Epithelial cell of proximal tubule (primary cell): Measurements from ENCODE around the gene MGARP. TPM values are rescaled to one million over a fixed set of nuclear protein-coding genes. Genes with fewer than 3 reads are reported as not detected.
"Not testable (repeated sequence)": the region's sequence is repeated elsewhere in the genome, so short reads cannot be mapped to it uniquely, and the experiment has no call there.

Experiments used
- DNase-seq: peaks from one replicate; pipeline ENCODE4 v3.0.0-alpha.2; 2011; ENCODE audit warnings: low read depth
- H3K4me3 ChIP-seq: 2 replicates; pipeline ENCODE4 v1.5.1; 2011; ENCODE audit warnings: low read depth, mild to moderate bottlenecking, low read length
- total RNA-seq: library from RNA; depleted of rRNA; stranded (reverse); fragments of >200 nt; gene quantifications from 2 replicates; pipeline ENCODE4 v1.2.3, GENCODE V29; 2015
- TF ChIP-seq, protein P1 (sequence below): conservative IDR thresholded peaks from 2 replicates; pipeline ENCODE4 v1.5.1; 2012; ENCODE audit warnings: low read depth, mild to moderate bottlenecking, low read length

Gene MGARP
- 0.14 and 1.5 TPM in 2 replicates for total RNA-seq

DNA sequence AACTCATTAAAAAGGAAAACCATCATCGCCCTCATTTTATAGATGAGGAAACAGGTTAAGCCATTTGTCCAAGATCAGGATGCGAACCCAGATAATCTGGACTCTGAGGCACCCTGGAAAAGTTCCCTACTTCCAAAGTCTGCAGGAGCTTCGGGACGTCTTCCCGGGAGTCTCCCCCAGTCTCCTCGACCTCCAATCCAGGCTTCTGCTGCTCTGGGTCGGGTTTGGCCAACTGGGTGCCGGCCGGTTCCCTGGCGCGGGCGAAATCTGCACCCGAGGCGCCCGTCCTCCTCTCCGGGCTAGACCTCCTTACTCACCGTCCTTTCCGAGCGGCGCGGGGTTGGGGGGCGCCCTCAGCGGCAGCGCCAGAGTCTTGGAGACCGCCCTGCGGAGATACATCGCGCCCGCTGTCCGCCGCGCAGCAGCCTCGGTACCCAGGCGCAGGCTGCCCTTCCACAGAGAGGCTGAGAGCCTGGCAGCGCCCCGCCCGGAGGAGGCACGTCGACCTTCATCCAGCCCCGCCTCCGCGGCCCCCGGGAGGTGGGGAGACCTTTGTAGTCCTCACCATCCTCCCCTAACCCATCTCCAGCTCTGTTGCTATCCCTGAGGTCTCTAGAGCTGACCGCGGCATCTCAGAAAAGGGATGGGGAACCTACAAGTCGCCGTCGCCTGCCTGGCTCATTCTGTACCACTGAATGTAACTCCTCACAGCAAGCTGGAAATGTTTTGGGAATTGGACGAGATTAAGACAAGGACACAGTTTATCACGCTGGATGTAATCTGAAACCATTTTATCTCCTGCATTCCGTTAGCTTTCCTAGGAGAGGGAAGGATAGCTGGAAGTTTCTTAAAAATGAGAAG is at the start of gene MGARP:
Gene MGARP (minus strand): TSS at position 466 of the 861 bp plus-strand sequence. CDS start 67 bp downstream, at position 399.
- TF ChIP-seq, protein P1, sequence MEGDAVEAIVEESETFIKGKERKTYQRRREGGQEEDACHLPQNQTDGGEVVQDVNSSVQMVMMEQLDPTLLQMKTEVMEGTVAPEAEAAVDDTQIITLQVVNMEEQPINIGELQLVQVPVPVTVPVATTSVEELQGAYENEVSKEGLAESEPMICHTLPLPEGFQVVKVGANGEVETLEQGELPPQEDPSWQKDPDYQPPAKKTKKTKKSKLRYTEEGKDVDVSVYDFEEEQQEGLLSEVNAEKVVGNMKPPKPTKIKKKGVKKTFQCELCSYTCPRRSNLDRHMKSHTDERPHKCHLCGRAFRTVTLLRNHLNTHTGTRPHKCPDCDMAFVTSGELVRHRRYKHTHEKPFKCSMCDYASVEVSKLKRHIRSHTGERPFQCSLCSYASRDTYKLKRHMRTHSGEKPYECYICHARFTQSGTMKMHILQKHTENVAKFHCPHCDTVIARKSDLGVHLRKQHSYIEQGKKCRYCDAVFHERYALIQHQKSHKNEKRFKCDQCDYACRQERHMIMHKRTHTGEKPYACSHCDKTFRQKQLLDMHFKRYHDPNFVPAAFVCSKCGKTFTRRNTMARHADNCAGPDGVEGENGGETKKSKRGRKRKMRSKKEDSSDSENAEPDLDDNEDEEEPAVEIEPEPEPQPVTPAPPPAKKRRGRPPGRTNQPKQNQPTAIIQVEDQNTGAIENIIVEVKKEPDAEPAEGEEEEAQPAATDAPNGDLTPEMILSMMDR: no peak
- no peak for DNase-seq
- H3K4me3 ChIP-seq: peak within 1 kb of the TSS; percentile 56

DNA sequence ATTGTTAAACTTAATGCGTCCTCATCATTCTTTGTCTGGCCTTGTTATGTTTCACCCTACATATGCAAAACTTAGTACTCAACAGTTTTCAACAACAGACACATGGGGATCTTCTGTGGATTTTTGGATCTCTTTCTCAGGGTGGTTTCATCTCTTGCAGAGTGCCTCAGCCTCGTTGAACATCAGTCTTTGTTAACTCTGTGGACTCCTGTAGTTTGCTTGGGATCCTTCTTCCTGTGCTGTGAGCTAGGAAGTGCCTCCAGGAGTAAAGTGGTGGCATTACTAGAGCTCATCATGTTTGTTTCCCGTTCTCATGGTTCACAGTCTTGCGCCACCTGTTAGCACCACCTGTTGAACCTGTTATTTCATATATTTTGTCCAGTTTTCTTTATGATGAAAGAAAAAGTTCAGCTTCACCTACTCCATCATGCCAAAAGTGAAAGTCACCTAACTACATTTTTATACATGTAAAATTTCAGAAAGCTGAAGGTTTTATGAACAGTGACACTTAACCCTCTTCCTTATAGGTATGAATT is 49.7 kb upstream of the MGARP start:
- TF ChIP-seq, protein P1: no peak
- DNase-seq: no peak
- H3K4me3 ChIP-seq: no peak overlapping the region

DNA sequence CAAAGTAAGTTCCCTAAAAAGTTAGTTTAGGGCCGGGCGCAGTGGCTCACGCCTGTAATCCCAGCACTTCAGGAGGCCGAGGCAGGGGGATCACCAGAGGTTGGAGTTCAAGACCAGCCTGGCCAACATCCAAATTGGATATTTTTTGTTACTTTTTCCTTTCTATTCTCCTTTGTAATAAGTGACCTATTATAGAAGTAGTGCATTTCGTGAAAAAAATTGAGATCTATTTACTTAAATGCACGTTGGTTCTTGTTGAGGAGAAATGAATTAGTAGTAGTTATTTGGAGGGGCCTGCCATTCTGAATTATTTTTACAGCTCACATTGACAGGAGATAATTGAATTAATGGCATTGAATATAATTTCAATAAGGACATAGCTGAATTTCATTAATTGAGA is 44.6 kb upstream of the MGARP start:
- TF ChIP-seq, protein P1: no peak
- no peak for DNase-seq
- no peak overlapping the region for H3K4me3 ChIP-seq

DNA sequence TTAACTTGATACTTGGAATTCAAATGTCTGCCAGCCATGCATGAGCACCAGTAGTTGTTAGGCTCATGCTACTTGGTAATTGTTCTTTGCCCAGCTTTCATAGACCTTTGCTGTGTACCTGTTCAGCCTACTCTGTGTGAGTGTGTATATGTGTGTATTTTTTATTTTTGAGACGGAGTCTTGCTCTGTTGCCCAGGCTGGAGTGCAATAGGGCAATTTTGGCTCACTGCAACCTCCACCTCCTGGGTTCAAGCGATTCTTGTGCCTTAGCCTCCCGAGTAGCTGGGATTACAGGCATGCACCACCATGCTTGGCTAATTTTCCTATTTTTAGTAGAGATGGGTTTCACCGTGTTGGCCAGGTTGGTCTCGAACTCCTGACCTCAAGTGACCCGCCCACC is 42.5 kb upstream of the MGARP start:
- not testable (repeated sequence) for DNase-seq, H3K4me3 ChIP-seq

- H3K4me3 ChIP-seq, DNase-seq: not testable (repeated sequence)
Measured at GRCh38 chr4:139322070-139322469, 42.0 kb upstream of the MGARP start.

DNA sequence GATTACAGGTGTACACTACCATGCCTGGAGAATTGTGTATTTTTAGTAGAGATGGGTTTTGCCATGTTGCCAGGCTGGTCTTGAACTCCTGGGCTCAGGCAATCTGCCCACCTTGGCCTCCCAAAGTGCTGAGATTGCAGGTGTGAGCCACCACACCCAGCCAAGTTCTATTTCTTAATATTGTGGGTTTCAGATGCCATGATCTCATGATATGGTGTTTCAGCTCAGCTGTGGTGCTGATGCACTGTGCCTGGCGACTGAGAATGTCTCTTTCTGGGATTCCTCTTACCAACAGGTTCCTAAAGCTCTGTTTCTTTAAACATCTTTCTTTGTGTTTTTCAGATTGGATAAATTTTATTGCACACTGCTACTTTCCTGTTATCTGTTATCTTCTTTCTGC is 39.5 kb upstream of the MGARP start:
- TF ChIP-seq, protein P1: no peak
- no peak overlapping the region for H3K4me3 ChIP-seq
- DNase-seq: no peak

DNA sequence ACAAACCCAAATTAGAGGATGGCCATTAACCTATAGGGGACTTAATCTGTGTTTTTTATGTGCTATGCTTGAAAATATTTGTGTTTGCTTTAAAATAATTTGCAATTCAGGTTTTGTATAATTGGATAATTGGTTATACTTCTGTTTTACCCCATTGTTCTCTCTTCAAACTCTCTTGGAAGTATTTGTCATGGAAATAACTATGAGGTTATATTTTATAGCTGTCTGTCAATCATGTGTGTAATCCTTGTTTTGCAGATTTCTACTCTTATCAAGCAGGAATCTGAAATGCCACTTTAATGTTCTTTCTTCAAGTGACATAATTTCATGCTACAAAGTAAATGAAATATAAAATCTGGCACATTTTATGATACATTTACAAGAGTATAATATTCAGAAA is 37.6 kb upstream of the MGARP start:
- TF ChIP-seq, protein P1: no peak
- H3K4me3 ChIP-seq: no peak overlapping the region
- no peak for DNase-seq

GRCh38 chr4:139316733-139317132 is 36.7 kb upstream of the MGARP start:
- H3K4me3 ChIP-seq: no peak overlapping the region
- no peak for DNase-seq
- TF ChIP-seq, protein P1: no peak
